ENCODE results near the gene MARS1. TPM values are rescaled to one million over a fixed set of nuclear protein-coding genes. Genes with fewer than 3 reads are reported as not detected.
"Not testable (repeated sequence)": the region's sequence is repeated elsewhere in the genome, so short reads cannot be mapped to it uniquely, and the experiment has no call there.

The MARS1 gene
- total and polyA plus RNA-seq, 2 donors: 55.1 to 59.9 TPM

- H3K36me3 ChIP-seq (ENCODE audit: insufficient read depth): no peaks in the 10 kb centered on the region
- H3K27ac ChIP-seq (ENCODE audit: low read depth): no peak overlapping the region
- no peak for DNase-seq (ENCODE audit: extremely low spot score)
- no peaks in the 10 kb centered on the region for H3K4me1 ChIP-seq (ENCODE audit: insufficient read depth)
- no peak overlapping the region for H3K4me3 ChIP-seq (ENCODE audit: low read depth, low read length)
- WGBS: 36% methylated on average over 5 of the region's 5 CpGs
Measured at GRCh38 chr12:57483466-57483865, 4.4 kb upstream of the MARS1 start.

GRCh38 chr12:57485695-57486094 is 2.2 kb upstream of the MARS1 start:
- no peak overlapping the region for H3K4me3 ChIP-seq (ENCODE audit: low read depth, low read length)
- peaks cover 2% of the 10 kb centered on the region for H3K4me1 ChIP-seq (ENCODE audit: insufficient read depth)
- H3K36me3 ChIP-seq (ENCODE audit: insufficient read depth): no peaks in the 10 kb centered on the region
- no peak for DNase-seq (ENCODE audit: extremely low spot score)
- no peak overlapping the region for H3K27ac ChIP-seq (ENCODE audit: low read depth)

GRCh38 chr12:57487055-57487596 is 742 bp upstream of the MARS1 start:
- 87% methylated on average over 27 of the region's 27 CpGs for WGBS
- Histone ChIP-seq H3K4me1 (ENCODE audit: insufficient read depth) (peaks cover 2% of the 10 kb centered on the region), H3K36me3 (ENCODE audit: insufficient read depth) (peaks cover 5% of the 10 kb centered on the region), H3K27ac (ENCODE audit: low read depth) (no peak overlapping the region), H3K4me3 (ENCODE audit: low read depth, low read length) (no peak overlapping the region)
- DNase-seq (ENCODE audit: extremely low spot score): no peak

GRCh38 chr12:57488402-57489156 is 711 bp downstream of the MARS1 start:
- Histone ChIP-seq H3K36me3 (ENCODE audit: insufficient read depth) (peaks cover 7% of the 10 kb centered on the region), H3K4me3 (ENCODE audit: low read depth, low read length) (peak overlapping the region; percentile 97), H3K27ac (ENCODE audit: low read depth) (no peak overlapping the region), H3K4me1 (ENCODE audit: insufficient read depth) (peaks cover 2% of the 10 kb centered on the region)
- 30% methylated on average over 11 of the region's 11 CpGs for WGBS
- DNase-seq (ENCODE audit: extremely low spot score): no peak

- WGBS: 89% methylated on average over 5 of the region's 5 CpGs
- Histone ChIP-seq H3K4me3 (ENCODE audit: low read depth, low read length) (no peak overlapping the region), H3K27ac (ENCODE audit: low read depth) (no peak overlapping the region), H3K4me1 (ENCODE audit: insufficient read depth) (peaks cover 2% of the 10 kb centered on the region), H3K36me3 (ENCODE audit: insufficient read depth) (peaks cover 7% of the 10 kb centered on the region)
- no peak for DNase-seq (ENCODE audit: extremely low spot score)
Measured at GRCh38 chr12:57489157-57489641, 1.3 kb downstream of the MARS1 start.

GRCh38 chr12:57490126-57490525 is 2.3 kb downstream of the MARS1 start:
- H3K27ac ChIP-seq (ENCODE audit: low read depth): no peak overlapping the region
- 98% methylated on average over 4 of the region's 4 CpGs for WGBS
- no peak overlapping the region for H3K4me3 ChIP-seq (ENCODE audit: low read depth, low read length)
- peaks cover 2% of the 10 kb centered on the region for H3K4me1 ChIP-seq (ENCODE audit: insufficient read depth)
- peaks cover 7% of the 10 kb centered on the region for H3K36me3 ChIP-seq (ENCODE audit: insufficient read depth)
- DNase-seq (ENCODE audit: extremely low spot score): no peak

GRCh38 chr12:57491393-57492280 is 3.8 kb downstream of the MARS1 start:
- H3K27ac ChIP-seq (ENCODE audit: low read depth): no peak overlapping the region
- no peak overlapping the region for H3K4me3 ChIP-seq (ENCODE audit: low read depth, low read length)
- no peak for DNase-seq (ENCODE audit: extremely low spot score)
- H3K36me3 ChIP-seq (ENCODE audit: insufficient read depth): peaks cover 7% of the 10 kb centered on the region
- WGBS: 93% methylated on average over 15 of the region's 15 CpGs
- peaks cover 2% of the 10 kb centered on the region for H3K4me1 ChIP-seq (ENCODE audit: insufficient read depth)

- not testable (repeated sequence) for H3K4me1 ChIP-seq (ENCODE audit: insufficient read depth); H3K27ac ChIP-seq (ENCODE audit: low read depth); DNase-seq (ENCODE audit: extremely low spot score); H3K36me3 ChIP-seq (ENCODE audit: insufficient read depth); H3K4me3 ChIP-seq (ENCODE audit: low read depth, low read length)
- 95% methylated on average over 46 of the region's 48 CpGs for WGBS
Measured at GRCh38 chr12:57495051-57495701, 7.3 kb downstream of the MARS1 start.

GRCh38 chr12:57496822-57497221 is 9.0 kb downstream of the MARS1 start:
- Histone ChIP-seq H3K36me3 (ENCODE audit: insufficient read depth) (peaks cover 2% of the 10 kb centered on the region), H3K4me3 (ENCODE audit: low read depth, low read length) (no peak overlapping the region), H3K4me1 (ENCODE audit: insufficient read depth) (no peaks in the 10 kb centered on the region), H3K27ac (ENCODE audit: low read depth) (no peak overlapping the region)
- no peak for DNase-seq (ENCODE audit: extremely low spot score)

GRCh38 chr12:57497223-57498131 is 9.6 kb downstream of the MARS1 start:
- Histone ChIP-seq H3K4me3 (ENCODE audit: low read depth, low read length) (no peak overlapping the region), H3K36me3 (ENCODE audit: insufficient read depth) (peaks cover 3% of the 10 kb centered on the region), H3K4me1 (ENCODE audit: insufficient read depth) (no peaks in the 10 kb centered on the region), H3K27ac (ENCODE audit: low read depth) (no peak overlapping the region)
- no peak for DNase-seq (ENCODE audit: extremely low spot score)
- WGBS: 93% methylated on average over 12 of the region's 12 CpGs

GRCh38 chr12:57498132-57498502 is 10.2 kb downstream of the MARS1 start:
- H3K36me3 ChIP-seq (ENCODE audit: insufficient read depth): peaks cover 1% of the 10 kb centered on the region
- 81% methylated on average over 9 of the region's 9 CpGs for WGBS

GRCh38 chr12:57498571-57498970 is 10.7 kb downstream of the MARS1 start:
- WGBS: 92% methylated on average over 4 of the region's 4 CpGs
- Histone ChIP-seq H3K36me3 (ENCODE audit: insufficient read depth) (peaks cover 1% of the 10 kb centered on the region), H3K4me1 (ENCODE audit: insufficient read depth) (no peaks in the 10 kb centered on the region), H3K27ac (ENCODE audit: low read depth) (no peak overlapping the region), H3K4me3 (ENCODE audit: low read depth, low read length) (no peak overlapping the region)
- DNase-seq (ENCODE audit: extremely low spot score): no peak

More at GRCh38 chr12:57498132-57498502, 10.2 kb downstream of the MARS1 start:
- H3K4me3 ChIP-seq (ENCODE audit: low read depth, low read length): no peak overlapping the region
- no peak overlapping the region for H3K27ac ChIP-seq (ENCODE audit: low read depth)
- no peak for DNase-seq (ENCODE audit: extremely low spot score)
- no peaks in the 10 kb centered on the region for H3K4me1 ChIP-seq (ENCODE audit: insufficient read depth)
